Gastrocnemius medialis (tissue), 4 donors: ENCODE measurements around the gene CLSTN3. TPM values are rescaled to one million over a fixed set of nuclear protein-coding genes. Genes with fewer than 3 reads are reported as not detected.

Experiments
- ATAC-seq, 2 donors: fragments of 150-250 bp; one replicate each; pipeline ENCODE4 v1.9.1; 2016
- DNase-seq, 2 donors: peaks; one replicate each; pipeline ENCODE4 v3.0.0-alpha.2; 2019
- H3K27ac ChIP-seq, 4 donors: fragments of 200-600 bp; sonication (generic); 1 replicate in 1 of 4; 2 replicates in 3 of 4; pipeline ENCODE4 v1.5.1; 2016 to 2018; ENCODE audit warnings: mild to moderate bottlenecking in 2 of 4, moderate library complexity in 1 of 4
- H3K27me3 ChIP-seq, 3 donors: fragments of 200-600 bp; sonication (generic) in 2 of 3; 1 replicate in 1 of 3; 2 replicates in 2 of 3; pipeline versions ENCODE4 v1.5.1 to v1.6.0; 2016 to 2019; ENCODE audit warnings: mild to moderate bottlenecking in 1 of 3, moderate library complexity in 1 of 3
- H3K36me3 ChIP-seq, 2 donors: fragments of 200-600 bp; sonication (generic) in 1 of 2; one replicate each; pipeline ENCODE4 v1.5.1; 2017 to 2018
- H3K4me1 ChIP-seq, 2 donors: fragments of 200-600 bp; sonication (generic) in 1 of 2; one replicate each; pipeline ENCODE4 v1.5.1; 2016 to 2017; ENCODE audit warnings: mild to moderate bottlenecking in 2 of 2
- H3K4me3 ChIP-seq, 4 donors: fragments of 200-600 bp; sonication (generic) in 3 of 4; 1 replicate in 1 of 4; 2 replicates in 3 of 4; pipeline ENCODE4 v1.5.1; 2016 to 2019; ENCODE audit warnings: mild to moderate bottlenecking in 2 of 4
- H3K9me3 ChIP-seq, 3 donors: fragments of 200-600 bp; sonication (generic) in 2 of 3; 1 replicate in 1 of 3; 2 replicates in 2 of 3; pipeline ENCODE4 v1.5.1; 2016 to 2019
- CTCF ChIP-seq, 5 experiments: fragments of 450-650 bp in 3 of 5; fragments of 200-600 bp in 2 of 5; sonication (generic) in 2 of 5; IDR thresholded peaks in 4 of 5; conservative IDR thresholded peaks in 1 of 5; 1 replicate in 4 of 5; 2 replicates in 1 of 5; pipeline ENCODE4 v1.5.1; 2016 to 2019; ENCODE audit warnings: antibody characterized with exemption in 5 of 5, mild to moderate bottlenecking in 3 of 5, moderate library complexity in 3 of 5
- POLR2A ChIP-seq, 2 donors: fragments of 450-650 bp; IDR thresholded peaks; one replicate each; pipeline ENCODE4 v1.6.1; 2017; ENCODE audit warnings: antibody characterized with exemption in 2 of 2, mild to moderate bottlenecking in 2 of 2, moderate library complexity in 2 of 2
- in situ Hi-C, 4 donors: fragments of 200-750 bp; cut with MboI; loops; one replicate each; pipeline versions ENCODE4 v1.15.0 to v1.8.0; 2017; ENCODE audit warnings: low sequenced_read_pairs in 4 of 4
- intact Hi-C: fragments of 100-400 bp; cut with DNase I; formaldehyde crosslinking; loops from one replicate; pipeline ENCODE4 v1.15.1; 2023; ENCODE audit warnings: low total_unique reads
- total RNA-seq, 4 donors: library from RNA; depleted of rRNA; stranded (reverse); fragments of >200 nt; gene quantifications; one replicate each; pipeline versions ENCODE4 v1.1.0 to v1.2.3, GENCODE V29; 2016

CLSTN3 gene
- total RNA-seq, 4 donors from 2014 or later, result 1.2 to 3.5 (median 2.4) TPM

GRCh38 chr12:7129287-7129871, 792 bp upstream of the CLSTN3 start:
- peaks cover 16 to 31% (median 28%) of the 10 kb centered on the region in 3 donors for H3K27me3 ChIP-seq
- ATAC-seq, result no peak
- H3K4me1 ChIP-seq, result peaks cover 17 to 18% of the 10 kb centered on the region in 2 donors
- in situ Hi-C loops (no loop called here), intact Hi-C loops (no loop called here)
- H3K4me3 ChIP-seq, result peak overlapping the region; percentile 56 to 78 (median 62)
- TF ChIP-seq CTCF (IDR thresholded peaks at IDR 0.05 in 4 of 5, conservative IDR thresholded peaks at IDR 0.05 in 1 of 5) (no peak), POLR2A (IDR thresholded peaks at IDR 0.05) (no peak)
- no peak for DNase-seq
- H3K9me3 ChIP-seq, result no peaks in the 10 kb centered on the region
- H3K36me3 ChIP-seq, result no peaks in the 10 kb centered on the region
- peak overlapping the region in 3 of 4 donors; percentile 55 to 65 (median 61) for H3K27ac ChIP-seq

GRCh38 chr12:7130701-7131501, 730 bp downstream of the CLSTN3 start:
- Histone ChIP-seq H3K9me3 (no peaks in the 10 kb centered on the region), H3K4me1 (peaks cover 17 to 18% of the 10 kb centered on the region in 2 donors), H3K4me3 (peak overlapping the region; percentile 56 to 78 (median 62)), H3K27me3 (peaks cover 16 to 31% (median 28%) of the 10 kb centered on the region in 3 donors), H3K36me3 (no peaks in the 10 kb centered on the region), H3K27ac (peak overlapping the region in 3 of 4 donors; percentile 55 to 65 (median 61))
- TF ChIP-seq CTCF (IDR thresholded peaks at IDR 0.05 in 4 of 5, conservative IDR thresholded peaks at IDR 0.05 in 1 of 5), result no peak
- no peak for TF ChIP-seq POLR2A (IDR thresholded peaks at IDR 0.05)
- ATAC-seq (peak in 1 of 2 donors; percentile 31), DNase-seq (no peak)
- in situ Hi-C loops (no loop called here), intact Hi-C loops (no loop called here)

- DNase-seq, result no peak
- in situ Hi-C loops (no loop called here), intact Hi-C loops (no loop called here)
- TF ChIP-seq POLR2A (IDR thresholded peaks at IDR 0.05) (no peak), CTCF (IDR thresholded peaks at IDR 0.05 in 4 of 5, conservative IDR thresholded peaks at IDR 0.05 in 1 of 5) (no peak)
- Histone ChIP-seq H3K9me3 (no peaks in the 10 kb centered on the region), H3K4me3 (no peak overlapping the region), H3K27ac (peak overlapping the region in 1 of 4 donors; percentile 55), H3K36me3 (no peaks in the 10 kb centered on the region), H3K27me3 (peaks cover 16 to 31% (median 28%) of the 10 kb centered on the region in 3 donors), H3K4me1 (peaks cover 17 to 18% of the 10 kb centered on the region in 2 donors)
- no peak for ATAC-seq
These were observed 1.3 kb downstream of the CLSTN3 start for GRCh38 chr12:7131502-7131866.

- no peak for DNase-seq
- Histone ChIP-seq H3K4me3 (no peak overlapping the region), H3K27ac (no peak overlapping the region), H3K9me3 (no peaks in the 10 kb centered on the region), H3K27me3 (peaks cover 7 to 19% (median 13%) of the 10 kb centered on the region in 3 donors), H3K36me3 (no peaks in the 10 kb centered on the region), H3K4me1 (peaks cover 8 to 11% of the 10 kb centered on the region in 2 donors)
- TF ChIP-seq POLR2A (IDR thresholded peaks at IDR 0.05) (no peak), CTCF (IDR thresholded peaks at IDR 0.05 in 4 of 5, conservative IDR thresholded peaks at IDR 0.05 in 1 of 5) (no peak)
- in situ Hi-C loops, result no loop called here
- intact Hi-C loops, result no loop called here
- ATAC-seq, result no peak
These were observed 4.4 kb downstream of the CLSTN3 start for GRCh38 chr12:7134396-7135166.
